Measurements from ENCODE around the gene AHRR. TPM values are rescaled to one million over a fixed set of nuclear protein-coding genes. Genes with fewer than 3 reads are reported as not detected.

Gene AHRR
- polyA plus RNA-seq, 2 of the 4 experiments (the other 2 are of a cell fraction): 1.2 to 1.7 TPM

DNA sequence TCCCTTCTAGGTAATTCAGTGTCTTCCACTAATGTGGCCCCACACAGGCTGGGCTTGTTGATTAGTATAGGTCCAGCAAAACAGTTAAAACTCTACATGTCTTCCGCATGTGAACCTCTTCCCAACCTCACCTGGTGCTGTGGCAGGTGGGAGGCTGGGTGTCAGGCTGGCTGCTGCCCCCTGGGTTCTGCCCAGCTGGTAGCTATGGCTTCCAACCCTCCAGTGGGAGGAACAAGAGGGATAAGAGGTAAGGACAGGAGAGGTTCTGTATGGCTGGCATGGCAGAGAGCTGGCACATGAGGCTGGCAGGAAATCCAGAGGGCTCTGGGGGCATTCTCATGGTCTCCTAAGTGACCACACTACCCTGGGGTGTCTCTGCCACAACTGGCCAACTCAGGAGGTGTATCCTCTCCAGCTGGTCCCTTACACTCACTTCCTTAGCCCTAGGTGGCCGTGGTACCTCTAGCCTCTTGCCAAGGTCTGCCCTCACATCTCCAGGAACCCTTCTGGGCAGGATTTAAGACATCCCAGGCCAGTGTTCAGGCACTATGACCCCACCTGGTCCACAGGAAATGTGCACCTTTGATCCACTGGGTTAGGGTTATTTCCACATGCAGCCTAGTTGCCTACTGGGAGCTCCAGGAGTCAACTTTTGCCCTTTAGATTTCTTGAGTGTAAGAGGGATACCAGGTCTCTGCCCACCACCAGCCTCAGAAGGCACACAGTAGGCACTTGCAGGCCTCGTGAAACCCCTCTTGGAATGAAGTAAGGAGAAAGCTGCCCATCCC lies 41.7 kb downstream of the AHRR start:
- no peak overlapping the region for H3K27ac ChIP-seq
- H3K4me3 ChIP-seq: no peak overlapping the region
- 66% methylated on average over 2 of the region's 3 CpGs for WGBS (ENCODE audit: missing lambda C conversion rate)
- POLR2A ChIA-PET: no interaction called here
- no peak for FAIRE-seq
- no peak for ATAC-seq
- TF ChIP-seq KDM5A (IDR thresholded peaks at IDR 0.05): no peak
- no peak for TF ChIP-seq ESRRA (IDR thresholded peaks at IDR 0.05; ENCODE audit: borderline replicate concordance, low read length)
- TF ChIP-seq CHD4 (IDR thresholded peaks at IDR 0.05; ENCODE audit: borderline replicate concordance): no peak
- TF ChIP-seq RAD21 (conservative IDR thresholded peaks at IDR 0.05 in 1 of 2, IDR thresholded peaks at IDR 0.05 in 1 of 2): no peak
- TF ChIP-seq SREBF2 (IDR thresholded peaks at IDR 0.05): no peak
- no peak for TF ChIP-seq RARB (CRISPR knock-in tag; IDR thresholded peaks at IDR 0.05)
- no peak for TF ChIP-seq POLR2AphosphoS2 (conservative IDR thresholded peaks at IDR 0.05; ENCODE audit: low read length)
- no peak for TF ChIP-seq HEYL (CRISPR knock-in tag; IDR thresholded peaks at IDR 0.05)
- TF ChIP-seq EP300 (IDR thresholded peaks at IDR 0.05): no peak
- no peak for TF ChIP-seq FOSB (CRISPR knock-in tag; IDR thresholded peaks at IDR 0.05)
- no peak for TF ChIP-seq SMC3 (IDR thresholded peaks at IDR 0.05)
- peaks cover 20% of the 10 kb centered on the region; the same call in 1 of the 3 replicates for H3K9me3 ChIP-seq
- no peaks in the 10 kb centered on the region for H3K4me1 ChIP-seq
- no peak for DNase-seq (ENCODE audit: low read depth in 1 of 2, low spot score in 1 of 2)
- no peak overlapping the region for H3K4me2 ChIP-seq
- CTCF ChIA-PET: interaction anchor here (1.0 to 1.3 kb wide), 3 partner anchors 19 to 46 kb away, joined by 3 to 4 read pairs (median 3); no protein-coding TSS in a partner anchor

DNA sequence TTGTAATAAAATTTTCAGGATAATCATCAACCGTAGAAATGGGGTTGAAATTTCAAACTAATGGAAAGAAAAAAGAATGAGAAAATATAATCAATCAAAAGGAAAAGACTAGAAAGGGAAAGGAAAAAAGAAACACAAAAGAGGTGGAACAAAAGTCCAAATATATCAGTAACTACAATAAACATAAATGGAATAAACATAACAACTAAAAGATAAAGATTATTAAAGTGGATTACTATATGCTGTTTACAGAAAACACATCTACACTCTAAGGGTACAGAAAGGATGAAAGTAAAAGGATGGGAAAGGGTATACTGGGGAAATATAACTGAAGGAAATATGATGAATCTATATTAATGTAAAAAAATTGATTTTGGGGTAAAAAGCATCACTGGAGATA lies 43.0 kb downstream of the AHRR start:
- 79% methylated on average over 1 of the region's 1 CpG for WGBS (ENCODE audit: missing lambda C conversion rate)
- FAIRE-seq: no peak
- H3K4me3 ChIP-seq: no peak overlapping the region
- ATAC-seq: no peak
- H3K4me2 ChIP-seq: no peak overlapping the region
- ChIA-PET POLR2A (no interaction called here), CTCF (no interaction called here)
- no peaks in the 10 kb centered on the region for H3K4me1 ChIP-seq
- no peak overlapping the region for H3K27ac ChIP-seq
- no peak for TF ChIP-seq FOXS1 (CRISPR knock-in tag; IDR thresholded peaks at IDR 0.05)
- TF ChIP-seq JUN (IDR thresholded peaks at IDR 0.05): no peak
- TF ChIP-seq HOXB5 (CRISPR knock-in tag; IDR thresholded peaks at IDR 0.05): no peak
- TF ChIP-seq RFX5 (IDR thresholded peaks at IDR 0.05): no peak
- TF ChIP-seq EP300 (IDR thresholded peaks at IDR 0.05): no peak
- no peak for TF ChIP-seq ZNF302 (CRISPR knock-in tag; IDR thresholded peaks at IDR 0.05)
- TF ChIP-seq BHLHE40 (IDR thresholded peaks at IDR 0.05; ENCODE audit: low read depth, low read length): no peak
- TF ChIP-seq, protein P1, sequence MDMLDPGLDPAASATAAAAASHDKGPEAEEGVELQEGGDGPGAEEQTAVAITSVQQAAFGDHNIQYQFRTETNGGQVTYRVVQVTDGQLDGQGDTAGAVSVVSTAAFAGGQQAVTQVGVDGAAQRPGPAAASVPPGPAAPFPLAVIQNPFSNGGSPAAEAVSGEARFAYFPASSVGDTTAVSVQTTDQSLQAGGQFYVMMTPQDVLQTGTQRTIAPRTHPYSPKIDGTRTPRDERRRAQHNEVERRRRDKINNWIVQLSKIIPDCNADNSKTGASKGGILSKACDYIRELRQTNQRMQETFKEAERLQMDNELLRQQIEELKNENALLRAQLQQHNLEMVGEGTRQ (IDR thresholded peaks at IDR 0.05): no peak
- TF ChIP-seq, protein P2, sequence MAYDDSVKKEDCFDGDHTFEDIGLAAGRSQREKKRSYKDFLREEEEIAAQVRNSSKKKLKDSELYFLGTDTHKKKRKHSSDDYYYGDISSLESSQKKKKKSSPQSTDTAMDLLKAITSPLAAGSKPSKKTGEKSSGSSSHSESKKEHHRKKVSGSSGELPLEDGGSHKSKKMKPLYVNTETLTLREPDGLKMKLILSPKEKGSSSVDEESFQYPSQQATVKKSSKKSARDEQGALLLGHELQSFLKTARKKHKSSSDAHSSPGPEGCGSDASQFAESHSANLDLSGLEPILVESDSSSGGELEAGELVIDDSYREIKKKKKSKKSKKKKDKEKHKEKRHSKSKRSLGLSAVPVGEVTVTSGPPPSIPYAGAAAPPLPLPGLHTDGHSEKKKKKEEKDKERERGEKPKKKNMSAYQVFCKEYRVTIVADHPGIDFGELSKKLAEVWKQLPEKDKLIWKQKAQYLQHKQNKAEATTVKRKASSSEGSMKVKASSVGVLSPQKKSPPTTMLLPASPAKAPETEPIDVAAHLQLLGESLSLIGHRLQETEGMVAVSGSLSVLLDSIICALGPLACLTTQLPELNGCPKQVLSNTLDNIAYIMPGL (CRISPR knock-in tag; IDR thresholded peaks at IDR 0.05; ENCODE audit: borderline replicate concordance): no peak
- TF ChIP-seq RCOR1 (IDR thresholded peaks at IDR 0.05; ENCODE audit: low read depth, low read length): no peak
- no peak for TF ChIP-seq CHD2 (IDR thresholded peaks at IDR 0.05; ENCODE audit: low read length, partially characterized antibody)
- H3K9me3 ChIP-seq: peaks cover 20% of the 10 kb centered on the region; the same call in 1 of the 3 replicates
- DNase-seq (ENCODE audit: low read depth in 1 of 2, low spot score in 1 of 2): no peak
